Smooth muscle cell (in vitro differentiated cells): ENCODE results near the gene DIS3L2. TPM values are rescaled to one million over a fixed set of nuclear protein-coding genes. Genes with fewer than 3 reads are reported as not detected.

Experiments
- DNase-seq: peaks from one replicate; lab custom pipeline; 2025; ENCODE audit not compliant: unreplicated experiment; lab: John Stamatoyannopoulos, UW
- H2AFZ ChIP-seq: fragments of 200-600 bp; sonication (generic); 2 replicates; pipeline ENCODE4 v1.6.0; 2016; ENCODE audit warnings: antibody characterized with exemption, low read depth, mild to moderate bottlenecking
- H3F3A ChIP-seq: fragments of 200-600 bp; sonication (generic); 2 replicates; pipeline ENCODE4 v1.6.0; 2017; ENCODE audit warnings: antibody characterized with exemption, low read depth
- H3K27ac ChIP-seq: fragments of 200-600 bp; sonication (generic); 2 replicates; pipeline ENCODE4 v1.5.1; 2016; ENCODE audit warnings: low read depth, mild to moderate bottlenecking
- H3K27me3 ChIP-seq: fragments of 200-600 bp; sonication (generic); 2 replicates; pipeline ENCODE4 v1.6.1; 2016; ENCODE audit warnings: low read depth, mild to moderate bottlenecking
- H3K36me3 ChIP-seq: fragments of 200-600 bp; sonication (generic); 2 replicates; pipeline ENCODE4 v1.5.1; 2016; ENCODE audit warnings: low read depth
- H3K4me1 ChIP-seq: fragments of 200-600 bp; sonication (generic); 2 replicates; pipeline ENCODE4 v1.5.1; 2016; ENCODE audit warnings: low read depth
- H3K4me2 ChIP-seq: fragments of 200-600 bp; sonication (generic); 2 replicates; pipeline ENCODE4 v1.6.0; 2016; ENCODE audit warnings: mild to moderate bottlenecking
- H3K4me3 ChIP-seq: fragments of 200-600 bp; sonication (generic); 2 replicates; pipeline ENCODE4 v1.5.1; 2016; ENCODE audit warnings: mild to moderate bottlenecking
- H3K79me2 ChIP-seq: fragments of 200-600 bp; sonication (generic); 2 replicates; pipeline ENCODE4 v1.6.0; 2016; ENCODE audit warnings: low read depth, mild to moderate bottlenecking
- H3K9ac ChIP-seq: fragments of 200-600 bp; sonication (generic); 2 replicates; pipeline ENCODE4 v1.6.0; 2016; ENCODE audit warnings: low read depth
- H3K9me3 ChIP-seq: fragments of 200-600 bp; sonication (generic); replicated peaks from 2 replicates; pipeline ENCODE4 v1.5.1; 2016; ENCODE audit warnings: low read depth
- H4K20me1 ChIP-seq: fragments of 200-600 bp; sonication (generic); 2 replicates; pipeline ENCODE4 v1.6.0; 2016; ENCODE audit warnings: low read depth
- WGBS: methylation state at CpG from one replicate; pipeline ENCODE4 v1.1.7; 2016; ENCODE audit warnings: low lambda C conversion rate; 5-methylcytosine and 5-hydroxymethylcytosine counted together
- polyA plus RNA-seq: library from polyadenylated mRNA; unstranded; fragments of >200 nt; fragmentation: Nextera tagmentation; extraction: Ambion mirVana; gene quantifications from 2 replicates; pipeline ENCODE4 v1.2.1, GENCODE V29; 2016
- total RNA-seq: library from RNA; depleted of rRNA; stranded (reverse); fragments of >200 nt; gene quantifications from 2 replicates; pipeline ENCODE4 v1.2.3, GENCODE V29; 2014
- TF ChIP-seq, protein P1 (sequence below): fragments of 200-600 bp; sonication (generic); IDR thresholded peaks from 2 replicates; pipeline ENCODE4 v1.5.1; 2017; ENCODE audit warnings: borderline replicate concordance, mild to moderate bottlenecking, antibody characterized with exemption; ENCODE audit not compliant: insufficient read depth, poor library complexity, severe bottlenecking

Gene DIS3L2
- total and polyA plus RNA-seq, 2 experiments from 2014 or later: 11.4 to 25.2 TPM

DNA sequence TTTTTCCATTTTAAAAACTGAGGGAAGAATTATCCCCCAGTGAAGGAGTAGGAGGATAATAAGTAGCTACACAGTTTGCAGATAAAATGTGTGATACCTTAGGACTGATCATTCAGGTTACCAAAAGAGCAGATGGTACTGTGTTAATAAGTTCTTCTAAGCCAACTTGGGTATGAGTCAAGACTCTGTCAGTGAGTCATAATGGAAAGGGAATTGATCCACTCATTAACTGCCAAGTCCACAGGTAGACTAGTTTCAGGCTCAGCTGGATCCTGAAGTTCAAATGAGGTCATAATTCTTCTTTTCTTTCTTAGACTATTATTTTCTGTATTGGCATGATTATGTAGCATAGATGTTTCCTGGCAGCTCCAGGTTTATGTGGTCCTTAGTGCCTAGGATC lies 274.7 kb downstream of the DIS3L2 start:
- H3K4me3 ChIP-seq: no peak overlapping the region
- H3K9ac ChIP-seq: no peak overlapping the region
- TF ChIP-seq, protein P1, sequence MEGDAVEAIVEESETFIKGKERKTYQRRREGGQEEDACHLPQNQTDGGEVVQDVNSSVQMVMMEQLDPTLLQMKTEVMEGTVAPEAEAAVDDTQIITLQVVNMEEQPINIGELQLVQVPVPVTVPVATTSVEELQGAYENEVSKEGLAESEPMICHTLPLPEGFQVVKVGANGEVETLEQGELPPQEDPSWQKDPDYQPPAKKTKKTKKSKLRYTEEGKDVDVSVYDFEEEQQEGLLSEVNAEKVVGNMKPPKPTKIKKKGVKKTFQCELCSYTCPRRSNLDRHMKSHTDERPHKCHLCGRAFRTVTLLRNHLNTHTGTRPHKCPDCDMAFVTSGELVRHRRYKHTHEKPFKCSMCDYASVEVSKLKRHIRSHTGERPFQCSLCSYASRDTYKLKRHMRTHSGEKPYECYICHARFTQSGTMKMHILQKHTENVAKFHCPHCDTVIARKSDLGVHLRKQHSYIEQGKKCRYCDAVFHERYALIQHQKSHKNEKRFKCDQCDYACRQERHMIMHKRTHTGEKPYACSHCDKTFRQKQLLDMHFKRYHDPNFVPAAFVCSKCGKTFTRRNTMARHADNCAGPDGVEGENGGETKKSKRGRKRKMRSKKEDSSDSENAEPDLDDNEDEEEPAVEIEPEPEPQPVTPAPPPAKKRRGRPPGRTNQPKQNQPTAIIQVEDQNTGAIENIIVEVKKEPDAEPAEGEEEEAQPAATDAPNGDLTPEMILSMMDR: no peak
- DNase-seq: no peak
- H2AFZ ChIP-seq: no peak overlapping the region
- H3K4me2 ChIP-seq: no peak overlapping the region
- no peaks in the 10 kb centered on the region for H3K36me3 ChIP-seq
- H3K4me1 ChIP-seq: peaks cover 13% of the 10 kb centered on the region
- H3K79me2 ChIP-seq: no peaks in the 10 kb centered on the region
- no peaks in the 10 kb centered on the region for H3F3A ChIP-seq
- no peaks in the 10 kb centered on the region for H3K9me3 ChIP-seq
- H4K20me1 ChIP-seq: peaks cover 22% of the 10 kb centered on the region
- no peaks in the 10 kb centered on the region for H3K27me3 ChIP-seq
- H3K27ac ChIP-seq: no peak overlapping the region

- TF ChIP-seq, protein P1: no peak
- H3F3A ChIP-seq: no peaks in the 10 kb centered on the region
- DNase-seq: no peak
Measured at GRCh38 chr2:232237464-232237863, 276.0 kb downstream of the DIS3L2 start.

GRCh38 chr2:232238108-232238507 lies 276.6 kb downstream of the DIS3L2 start:
- TF ChIP-seq, protein P1: no peak
- H2AFZ ChIP-seq: no peak overlapping the region
- no peaks in the 10 kb centered on the region for H3K36me3 ChIP-seq
- no peaks in the 10 kb centered on the region for H3F3A ChIP-seq
- WGBS: 78% methylated on average over 2 of the region's 2 CpGs
- H3K4me3 ChIP-seq: no peak overlapping the region
- no peaks in the 10 kb centered on the region for H3K79me2 ChIP-seq
- peaks cover 9% of the 10 kb centered on the region for H3K4me1 ChIP-seq
- H3K27me3 ChIP-seq: no peaks in the 10 kb centered on the region
- DNase-seq: no peak
- peaks cover 22% of the 10 kb centered on the region for H4K20me1 ChIP-seq
- no peaks in the 10 kb centered on the region for H3K9me3 ChIP-seq
- no peak overlapping the region for H3K4me2 ChIP-seq
- H3K27ac ChIP-seq: no peak overlapping the region
- H3K9ac ChIP-seq: no peak overlapping the region

More at GRCh38 chr2:232237464-232237863, 276.0 kb downstream of the DIS3L2 start:
- Histone ChIP-seq H3K4me1 (peaks cover 9% of the 10 kb centered on the region), H3K36me3 (no peaks in the 10 kb centered on the region), H3K27me3 (no peaks in the 10 kb centered on the region), H3K4me3 (no peak overlapping the region), H3K9me3 (no peaks in the 10 kb centered on the region), H3K4me2 (no peak overlapping the region), H4K20me1 (peaks cover 22% of the 10 kb centered on the region), H2AFZ (no peak overlapping the region), H3K27ac (no peak overlapping the region), H3K9ac (no peak overlapping the region), H3K79me2 (no peaks in the 10 kb centered on the region)
- 91% methylated on average over 5 of the region's 5 CpGs for WGBS

- no peak for DNase-seq
- TF ChIP-seq, protein P1: no peak
Measured at GRCh38 chr2:232238596-232238995, 277.1 kb downstream of the DIS3L2 start.

More at GRCh38 chr2:232238596-232238995, 277.1 kb downstream of the DIS3L2 start:
- H3K4me3 ChIP-seq: no peak overlapping the region
- H3K4me2 ChIP-seq: no peak overlapping the region
- 90% methylated on average over 6 of the region's 6 CpGs for WGBS
- no peak overlapping the region for H2AFZ ChIP-seq
- no peak overlapping the region for H3K27ac ChIP-seq
- no peaks in the 10 kb centered on the region for H3K36me3 ChIP-seq
- H3F3A ChIP-seq: no peaks in the 10 kb centered on the region
- no peaks in the 10 kb centered on the region for H3K9me3 ChIP-seq
- no peaks in the 10 kb centered on the region for H3K79me2 ChIP-seq
- peaks cover 24% of the 10 kb centered on the region for H4K20me1 ChIP-seq
- H3K27me3 ChIP-seq: no peaks in the 10 kb centered on the region
- peaks cover 9% of the 10 kb centered on the region for H3K4me1 ChIP-seq
- no peak overlapping the region for H3K9ac ChIP-seq
